WI38 (cell line): ENCODE data around the gene TNFAIP2.
"Not testable (repeated sequence)": the region's sequence is repeated elsewhere in the genome, so short reads cannot be mapped to it uniquely, and the experiment has no call there.

Source experiments
- H3K4me3 ChIP-seq: 2 replicates; pipeline ENCODE4 v1.5.1; 2011; ENCODE audit warnings: low read depth, mild to moderate bottlenecking, control low read depth, low read length
- CTCF ChIP-seq: IDR thresholded peaks from 2 replicates; pipeline ENCODE4 v1.5.1; 2012; ENCODE audit warnings: low read depth, mild to moderate bottlenecking, control low read depth, low read length

The TNFAIP2 gene

DNA sequence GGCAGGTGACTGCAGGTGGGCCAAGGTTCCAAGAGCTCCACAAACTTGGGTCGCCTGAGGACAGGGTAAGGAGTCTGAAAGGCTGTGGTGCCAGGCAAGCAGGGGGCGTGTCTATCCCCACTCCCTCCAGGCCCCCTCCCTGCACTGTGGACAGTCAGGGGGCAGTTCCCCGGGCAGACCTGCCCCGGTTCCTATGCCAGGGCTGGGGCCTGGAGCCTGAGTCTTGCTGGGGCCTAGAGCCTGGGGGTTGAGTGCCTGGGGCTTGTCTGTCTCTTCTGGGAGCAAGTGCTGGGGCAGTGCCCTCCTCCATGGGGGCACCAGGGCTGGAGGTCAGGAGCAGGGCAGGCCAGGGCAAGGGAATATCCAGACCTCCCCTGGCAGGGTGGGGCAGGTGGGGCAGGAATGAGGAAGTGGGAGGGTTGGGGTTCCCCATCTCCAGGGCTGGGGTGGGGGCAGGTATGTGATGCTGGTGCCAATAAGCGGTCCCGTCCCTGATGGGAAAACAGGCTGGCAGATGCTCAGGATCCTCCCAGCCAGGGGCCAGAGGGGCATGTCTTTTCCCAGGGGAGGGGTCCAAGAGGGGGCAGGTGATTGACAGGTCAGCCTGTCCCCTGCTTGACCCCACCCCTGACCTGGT lies 11.9 kb upstream of the TNFAIP2 start:
- no peak overlapping the region for H3K4me3 ChIP-seq
- no peak for TF ChIP-seq CTCF

- TF ChIP-seq CTCF, result no peak
- no peak overlapping the region for H3K4me3 ChIP-seq
Observed at GRCh38 chr14:103112400-103113243, 10.6 kb upstream of the TNFAIP2 start.

DNA sequence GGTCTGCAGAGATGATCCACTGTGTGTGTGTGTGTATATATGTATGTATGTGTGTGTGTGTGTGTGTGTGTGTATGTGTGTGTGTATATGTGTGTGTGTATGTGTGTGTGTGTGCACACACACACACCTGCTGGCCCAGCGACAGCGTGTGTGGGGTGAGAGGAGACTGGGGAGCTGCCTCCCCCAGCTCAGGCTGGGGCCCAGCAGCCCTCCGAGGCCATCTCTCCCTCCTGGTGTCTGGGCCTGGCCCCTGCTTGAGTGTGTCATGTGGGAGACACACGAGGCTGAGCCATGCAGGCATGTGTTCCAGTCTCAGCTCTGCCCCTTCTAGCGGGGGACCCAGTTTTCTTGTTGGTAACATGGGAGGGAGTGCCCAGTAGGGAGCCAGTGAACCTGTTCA lies 10.0 kb upstream of the TNFAIP2 start:
- no peak overlapping the region for H3K4me3 ChIP-seq
- no peak for TF ChIP-seq CTCF

DNA sequence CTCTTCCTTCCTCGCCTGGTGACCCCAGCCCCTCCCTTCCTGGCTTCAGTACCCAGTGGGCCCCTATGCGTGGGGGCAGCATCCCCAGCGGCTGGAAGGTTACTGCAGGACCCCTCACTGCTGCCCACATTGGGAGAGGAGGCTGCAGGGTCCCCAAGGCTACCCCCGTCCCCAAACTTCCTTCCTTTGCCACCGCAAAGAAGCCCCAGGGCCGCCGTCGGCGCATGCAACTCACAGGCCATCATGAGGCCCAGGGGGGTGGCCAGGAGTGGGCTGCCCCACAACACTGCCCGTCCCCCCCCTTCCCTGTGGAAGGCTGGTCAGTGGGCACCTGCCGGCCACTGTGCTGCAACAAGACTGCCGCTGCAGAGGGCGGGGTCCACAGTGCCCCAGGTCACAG lies 9.5 kb upstream of the TNFAIP2 start:
- TF ChIP-seq CTCF, result no peak
- no peak overlapping the region for H3K4me3 ChIP-seq

- H3K4me3 ChIP-seq, result not testable (repeated sequence)
Observed at GRCh38 chr14:103115086-103115679, 8.1 kb upstream of the TNFAIP2 start.

DNA sequence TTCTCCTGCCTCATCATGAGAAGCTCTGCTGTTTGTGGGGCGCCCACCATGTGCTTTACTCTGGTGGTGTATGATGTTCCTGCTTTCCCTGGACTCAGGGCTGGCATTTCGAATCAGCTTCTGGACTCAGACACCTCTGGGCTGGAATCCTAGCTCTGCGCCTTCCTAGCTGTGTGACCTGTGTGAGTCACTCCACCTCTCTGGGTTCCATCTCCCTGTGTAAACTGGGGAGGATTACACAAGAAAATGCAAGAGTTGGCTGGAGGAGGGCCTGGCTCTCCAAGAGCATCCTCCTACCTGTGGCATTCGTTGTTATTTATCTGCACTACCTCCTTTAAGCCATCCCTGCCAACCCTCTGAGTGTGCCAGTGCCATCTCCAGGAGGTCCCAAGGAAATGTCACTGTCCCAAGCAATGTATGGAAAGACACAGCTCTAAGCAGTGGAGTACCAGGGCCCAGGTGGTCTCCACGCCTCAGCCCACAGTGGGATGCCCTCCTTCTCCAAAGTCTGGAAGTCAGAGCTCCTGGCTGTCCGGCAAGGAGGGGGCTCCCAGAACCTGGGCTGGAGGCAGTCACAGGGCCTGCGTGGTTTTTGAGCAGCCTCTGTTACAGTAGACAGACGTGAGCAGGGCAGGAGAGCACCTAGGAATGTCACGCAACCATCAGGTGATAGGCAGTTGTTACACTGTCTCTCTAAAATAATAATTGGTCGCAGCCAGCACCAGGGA lies 7.3 kb upstream of the TNFAIP2 start:
- no peak overlapping the region for H3K4me3 ChIP-seq
- TF ChIP-seq CTCF, result no peak

GRCh38 chr14:103116636-103117035 lies 6.6 kb upstream of the TNFAIP2 start:
- TF ChIP-seq CTCF, result no peak
- H3K4me3 ChIP-seq, result no peak overlapping the region

DNA sequence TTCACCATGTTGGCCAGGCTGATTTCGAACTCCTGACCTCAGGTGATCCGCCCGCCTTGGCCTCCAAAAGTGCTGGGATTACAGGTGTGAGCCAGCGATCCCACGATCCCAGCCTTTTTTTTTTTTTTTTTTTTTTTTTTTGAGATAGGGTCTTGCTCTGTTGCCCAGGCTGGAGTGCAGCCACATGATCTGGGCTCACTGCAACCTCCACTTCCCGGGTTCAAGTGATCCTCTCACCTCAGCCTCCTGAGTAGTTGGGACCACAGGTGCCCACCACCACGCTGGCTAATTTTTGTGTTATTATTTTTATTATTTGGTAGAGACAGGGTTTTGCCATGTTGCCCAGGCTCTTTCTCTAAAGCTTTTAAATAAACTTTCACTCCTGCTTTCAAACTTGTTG lies 5.8 kb upstream of the TNFAIP2 start:
- H3K4me3 ChIP-seq, result not testable (repeated sequence)
